ENCODE results near the gene SUN2.

- peak in 4 of 12 donors; percentile 15 to 40 (median 30) for TF ChIP-seq CTCF (IDR thresholded peaks at IDR 0.05)
- peak; percentile 94 to 97 for TF ChIP-seq POLR2A (IDR thresholded peaks at IDR 0.05)
These were observed 50.3 kb downstream of the SUN2 start, which contains the start of gene GTPBP1 for GRCh38 chr22:38705235-38706100.
